CD4-positive, alpha-beta T cell treated with Interleukin-2 at 100 ng/mL for 4 hours (primary cell): ENCODE measurements around the gene PCNX3.

ENCODE experiments used
- DNase-seq: peaks from one replicate; pipeline ENCODE4 v3.0.0-alpha.2; 2020; ENCODE audit warnings: low spot score

PCNX3 gene

DNA sequence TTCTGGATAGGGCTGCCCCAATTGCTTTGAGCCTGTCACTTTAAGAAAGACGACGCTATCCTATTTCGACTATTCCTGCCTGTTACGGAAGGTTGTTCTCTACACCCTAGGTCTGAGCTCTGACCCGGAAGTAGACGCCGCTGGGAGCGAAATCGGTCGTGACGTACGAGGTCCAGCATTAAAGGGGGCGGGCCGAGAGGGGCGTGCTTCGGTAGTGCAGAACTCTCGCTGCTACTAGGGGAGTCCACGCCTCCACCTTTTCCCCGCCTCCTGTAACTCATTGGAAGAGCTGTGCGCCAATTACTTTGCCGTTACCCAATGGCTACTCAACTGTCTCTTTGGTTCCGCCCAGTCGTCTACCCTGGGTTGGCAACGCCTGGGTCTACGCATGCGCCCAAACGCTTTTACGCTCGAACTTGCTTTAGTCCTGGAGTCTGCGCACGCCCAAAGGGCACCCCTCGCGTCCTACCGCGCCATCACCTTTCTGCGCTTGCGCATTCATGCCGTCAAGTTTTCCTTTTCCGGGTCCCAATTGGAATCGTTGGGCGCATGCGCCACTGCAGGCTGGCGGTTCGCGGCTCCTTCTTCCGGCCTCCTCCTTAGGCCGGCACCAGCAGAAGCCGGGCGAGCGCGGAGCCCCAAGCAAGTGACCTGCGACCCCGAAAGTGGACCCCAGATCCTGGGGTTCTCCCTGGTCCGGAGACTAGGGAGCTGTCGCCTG is at the start of gene PCNX3:
Gene PCNX3 (plus strand): TSS at position 548 of the 721 bp plus-strand sequence. CDS start 536 bp downstream, outside the sequence.
- peak; percentile 100 for DNase-seq

DNA sequence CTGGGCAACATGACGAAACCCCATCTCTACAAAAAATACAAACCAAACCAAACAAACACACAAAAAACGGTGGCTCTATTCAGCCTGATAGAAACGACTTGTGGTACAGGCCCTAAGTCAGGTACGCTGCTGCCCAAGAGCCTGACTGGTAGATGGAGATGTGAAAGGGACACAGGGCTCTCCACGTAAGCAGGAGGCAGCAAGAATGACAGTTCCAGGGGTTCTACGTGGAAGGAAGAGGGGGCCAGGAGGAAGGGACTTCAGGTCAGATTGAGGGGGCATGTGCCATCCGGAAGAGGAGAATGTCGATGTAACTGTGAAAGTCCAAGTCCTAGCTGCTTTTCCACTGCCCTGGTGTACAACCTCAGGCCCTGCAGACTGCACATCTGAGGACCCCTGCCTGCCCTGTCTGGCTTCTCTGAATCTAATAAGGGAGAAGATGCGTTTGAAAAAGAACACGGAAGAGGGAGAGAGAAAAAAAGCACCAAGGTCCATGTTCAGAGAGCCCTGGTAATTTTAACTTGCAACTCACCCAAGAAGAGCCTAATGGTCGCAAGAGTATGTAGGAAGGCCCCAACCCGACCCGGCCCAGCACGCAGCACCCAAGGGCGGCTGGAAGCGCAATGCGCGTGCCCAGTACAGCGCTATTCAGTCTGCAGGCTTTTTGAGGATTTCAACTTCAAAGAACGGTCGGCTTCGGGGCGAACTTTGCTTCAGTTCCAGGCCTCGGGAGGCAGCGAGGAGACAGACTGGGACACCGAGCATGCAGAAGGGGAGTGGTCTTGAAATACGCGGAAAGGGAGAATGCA is 46.2 kb upstream of the PCNX3 start:
- no peak for DNase-seq

DNA sequence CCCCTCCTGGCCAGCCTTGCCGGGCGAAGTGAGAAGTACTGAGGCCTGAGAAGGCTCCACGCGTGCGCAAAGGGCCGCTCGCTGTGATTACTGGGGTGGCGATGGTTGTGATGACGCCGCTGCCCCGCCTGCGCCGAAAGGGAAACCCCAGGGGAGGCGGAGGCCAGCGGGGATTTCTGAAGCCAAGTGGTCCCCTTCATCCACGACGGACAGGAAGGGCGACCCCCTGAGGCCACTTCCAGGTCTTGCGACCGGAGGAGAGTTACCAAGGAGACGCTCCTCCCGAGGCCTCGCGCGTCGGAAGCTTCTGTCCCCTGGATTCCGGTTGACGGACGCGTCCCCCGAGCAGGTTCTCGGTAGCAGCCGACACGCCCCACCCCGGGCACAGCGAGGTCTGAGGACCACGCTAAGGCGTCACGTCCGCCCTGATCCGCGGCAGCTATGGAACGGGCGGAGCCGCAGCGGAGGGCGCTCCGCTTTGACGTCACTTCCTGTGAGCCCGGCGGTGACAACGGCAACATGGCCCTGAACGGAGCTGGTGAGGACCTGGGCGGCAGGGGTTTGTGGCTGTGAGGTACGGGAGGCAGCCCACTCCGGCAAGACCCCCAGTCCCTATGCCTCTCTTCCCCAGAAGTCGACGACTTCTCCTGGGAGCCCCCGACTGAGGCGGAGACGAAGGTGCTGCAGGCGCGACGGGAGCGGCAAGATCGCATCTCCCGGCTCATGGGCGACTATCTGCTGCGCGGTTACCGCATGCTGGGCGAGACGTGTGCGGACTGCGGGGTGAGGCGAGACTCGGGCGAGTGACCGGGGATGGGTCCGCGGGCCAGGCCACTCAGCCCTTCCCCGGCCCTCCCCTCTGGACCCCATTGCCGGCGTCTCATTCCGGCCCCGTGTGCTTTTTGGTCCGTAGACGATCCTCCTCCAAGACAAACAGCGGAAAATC is 45.3 kb upstream of the PCNX3 start, which contains the start of gene ZNRD2:
Gene ZNRD2 (plus strand): TSS at position 505 of the 946 bp plus-strand sequence. CDS start 15 bp downstream, at position 520.
- DNase-seq, result peak; percentile 98

DNA sequence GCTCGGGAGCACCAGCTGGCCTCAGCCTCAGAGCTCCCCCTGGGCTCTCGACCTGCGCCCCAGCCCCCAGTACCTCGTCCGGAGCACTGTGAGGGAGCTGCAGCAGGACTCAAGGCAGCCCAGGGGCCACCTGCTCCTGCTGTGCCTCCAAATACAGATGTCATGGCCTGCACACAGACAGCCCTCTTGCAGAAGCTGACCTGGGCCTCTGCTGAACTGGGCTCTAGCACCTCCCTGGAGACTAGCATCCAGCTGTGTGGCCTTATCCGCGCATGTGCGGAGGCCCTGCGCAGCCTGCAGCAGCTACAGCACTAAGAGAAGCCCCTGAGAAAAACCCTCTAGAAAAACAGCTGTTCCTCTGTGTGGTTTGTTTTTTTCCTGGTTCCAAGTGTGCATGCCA is 44.2 kb upstream of the PCNX3 start:
- DNase-seq, result no peak

DNA sequence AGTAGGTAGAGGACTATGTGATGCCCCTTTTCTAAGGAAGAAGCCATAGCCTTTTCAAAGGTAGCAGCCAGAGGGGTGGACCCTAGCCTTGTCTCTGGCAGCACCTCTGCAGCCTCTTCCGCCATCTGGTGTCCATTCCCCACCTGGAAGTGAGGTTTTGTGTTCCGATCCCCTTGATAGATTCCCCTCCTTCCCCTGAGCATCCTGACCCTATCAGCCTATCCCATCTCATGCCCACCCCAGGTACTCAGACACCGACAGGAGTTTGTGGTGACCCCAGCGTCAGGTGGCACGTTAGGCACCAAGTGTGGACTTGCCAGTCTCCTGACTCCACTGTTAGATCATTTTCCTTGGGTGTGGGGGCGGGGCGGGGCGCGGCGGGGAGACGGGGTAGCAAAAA is 43.6 kb upstream of the PCNX3 start:
- DNase-seq, result no peak

DNA sequence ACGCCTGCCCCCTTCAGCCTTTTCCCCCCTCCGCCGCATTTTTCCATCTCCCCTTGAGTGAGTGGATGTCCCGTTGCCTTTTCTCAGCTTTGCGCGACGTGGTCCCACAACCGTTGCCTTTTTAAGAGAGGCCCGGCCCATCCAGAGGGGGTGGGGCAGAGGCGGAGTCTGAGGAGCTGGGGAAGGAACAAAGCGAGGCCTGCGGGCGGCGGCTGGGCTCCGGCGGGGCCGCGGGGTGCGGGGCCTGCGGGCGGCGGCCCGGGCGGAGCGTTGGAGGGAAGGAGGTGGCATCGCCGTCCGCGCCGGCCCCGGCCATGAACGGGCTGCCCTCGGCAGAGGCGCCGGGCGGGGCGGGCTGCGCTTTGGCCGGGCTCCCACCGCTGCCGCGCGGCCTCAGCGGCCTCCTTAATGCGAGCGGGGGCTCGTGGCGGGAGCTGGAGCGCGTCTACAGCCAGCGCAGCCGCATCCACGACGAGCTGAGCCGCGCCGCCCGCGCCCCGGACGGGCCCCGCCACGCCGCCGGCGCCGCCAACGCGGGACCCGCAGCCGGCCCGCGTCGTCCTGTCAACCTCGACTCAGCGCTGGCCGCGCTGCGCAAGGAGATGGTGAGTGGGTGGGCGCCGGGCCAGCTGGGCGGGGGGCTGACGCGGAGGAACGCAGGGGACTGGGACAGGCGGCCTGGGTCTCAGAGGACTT is 43.1 kb upstream of the PCNX3 start, which contains the start of gene FAM89B:
Gene FAM89B (plus strand): TSS at position 183 of the 696 bp plus-strand sequence. CDS start 132 bp downstream, at position 315.
- peak; percentile 88 for DNase-seq

DNA sequence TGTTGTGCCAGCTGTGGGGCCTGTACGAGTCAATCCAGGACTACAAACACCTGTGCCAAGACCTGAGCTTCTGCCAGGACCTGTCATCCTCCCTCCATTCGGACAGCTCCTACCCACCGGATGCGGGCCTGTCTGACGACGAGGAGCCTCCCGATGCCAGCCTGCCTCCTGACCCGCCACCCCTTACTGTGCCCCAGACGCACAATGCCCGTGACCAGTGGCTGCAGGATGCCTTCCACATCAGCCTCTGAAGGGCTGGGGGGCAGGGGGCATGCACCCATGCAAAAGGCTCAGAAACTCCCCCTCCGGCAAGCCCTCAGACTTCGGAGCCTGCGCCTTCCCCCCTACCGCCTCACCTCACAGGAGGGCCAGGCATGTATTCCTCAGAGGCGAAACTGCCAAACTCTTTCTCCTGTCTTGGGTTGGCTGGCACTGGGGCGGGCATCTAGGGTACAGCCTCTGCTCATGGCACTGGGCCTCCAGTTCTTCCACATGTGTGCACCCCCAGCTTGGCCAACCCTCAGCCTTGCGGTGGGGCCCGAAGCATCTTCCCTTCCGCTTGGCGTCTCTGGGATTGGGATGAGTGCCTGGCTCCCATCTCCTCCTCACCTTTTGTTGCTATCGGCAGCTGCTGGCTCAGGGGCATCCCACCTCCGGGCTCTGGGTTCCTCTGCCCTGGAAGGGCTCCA is 42.0 kb upstream of the PCNX3 start:
- no peak for DNase-seq

DNA sequence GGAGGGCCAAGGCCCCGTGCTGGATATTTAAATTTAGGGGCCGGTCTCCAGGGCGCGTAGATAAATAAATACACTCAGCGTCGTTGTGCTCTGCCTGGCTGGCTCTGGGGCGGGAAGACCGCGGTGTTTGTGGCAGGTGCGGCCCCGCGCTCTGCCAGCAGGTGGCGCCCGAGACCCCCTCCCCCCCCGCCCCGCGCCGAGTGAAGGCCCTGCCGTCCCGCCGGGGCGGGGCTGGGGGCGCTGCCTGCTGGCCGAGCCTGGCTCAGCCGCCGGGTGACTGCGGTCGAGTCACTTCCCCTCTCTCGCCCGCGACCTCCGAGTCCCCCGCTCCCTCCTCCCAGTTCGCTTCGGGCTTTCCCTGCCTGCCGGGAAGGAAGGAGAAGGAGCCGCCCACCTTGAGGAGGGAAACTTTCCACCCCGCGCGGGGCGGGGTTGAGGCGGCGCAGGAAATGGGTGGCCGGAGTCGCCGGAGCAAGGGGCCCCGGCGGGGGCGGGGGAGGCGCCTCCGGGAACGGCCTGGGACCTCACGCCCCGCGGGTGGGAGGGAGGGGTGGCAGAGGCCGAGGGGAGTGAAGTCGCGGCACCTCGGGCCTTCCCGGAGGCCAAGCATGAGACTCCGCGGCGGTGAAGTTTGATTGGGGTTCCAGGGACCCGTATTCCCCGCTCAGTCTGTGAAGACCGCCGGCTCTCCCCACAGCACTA is 41.3 kb upstream of the PCNX3 start:
- peak; percentile 87 for DNase-seq

DNA sequence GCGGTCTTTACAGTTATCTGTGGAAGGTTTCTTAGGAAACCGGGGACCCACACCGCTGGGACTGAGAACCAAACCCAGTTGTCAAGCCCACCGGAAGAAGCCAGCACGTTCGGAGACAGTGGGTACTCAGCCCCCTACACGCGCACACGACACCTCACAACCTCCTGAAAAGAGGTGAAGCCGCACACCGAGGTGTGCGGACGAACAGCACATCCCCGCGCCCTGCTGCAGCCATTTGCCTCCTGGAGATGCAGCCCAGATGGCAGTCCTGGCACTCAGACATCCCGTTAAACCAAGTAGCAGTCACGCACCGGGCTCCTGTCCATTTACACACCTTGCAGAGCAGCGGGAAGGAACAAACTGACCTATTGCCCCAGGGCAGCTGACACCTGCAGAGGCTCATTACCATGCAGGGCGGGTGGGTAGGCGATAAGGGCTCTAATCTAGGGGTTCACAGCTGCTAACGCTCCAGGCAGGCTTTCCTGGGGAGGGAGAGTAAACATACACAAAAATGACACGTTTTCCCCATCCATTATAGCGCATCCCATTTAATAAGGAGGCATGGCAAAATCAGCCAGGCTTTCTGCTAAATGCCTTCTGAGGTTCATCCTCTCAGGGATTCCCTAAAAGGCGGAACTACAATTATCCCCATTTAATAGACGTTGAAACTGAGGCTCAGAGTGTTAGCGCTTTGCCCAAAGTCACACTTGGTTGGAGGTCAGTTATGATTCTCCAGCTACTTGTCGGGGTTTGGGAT is 40.6 kb upstream of the PCNX3 start:
- DNase-seq, result peak; percentile 16

DNA sequence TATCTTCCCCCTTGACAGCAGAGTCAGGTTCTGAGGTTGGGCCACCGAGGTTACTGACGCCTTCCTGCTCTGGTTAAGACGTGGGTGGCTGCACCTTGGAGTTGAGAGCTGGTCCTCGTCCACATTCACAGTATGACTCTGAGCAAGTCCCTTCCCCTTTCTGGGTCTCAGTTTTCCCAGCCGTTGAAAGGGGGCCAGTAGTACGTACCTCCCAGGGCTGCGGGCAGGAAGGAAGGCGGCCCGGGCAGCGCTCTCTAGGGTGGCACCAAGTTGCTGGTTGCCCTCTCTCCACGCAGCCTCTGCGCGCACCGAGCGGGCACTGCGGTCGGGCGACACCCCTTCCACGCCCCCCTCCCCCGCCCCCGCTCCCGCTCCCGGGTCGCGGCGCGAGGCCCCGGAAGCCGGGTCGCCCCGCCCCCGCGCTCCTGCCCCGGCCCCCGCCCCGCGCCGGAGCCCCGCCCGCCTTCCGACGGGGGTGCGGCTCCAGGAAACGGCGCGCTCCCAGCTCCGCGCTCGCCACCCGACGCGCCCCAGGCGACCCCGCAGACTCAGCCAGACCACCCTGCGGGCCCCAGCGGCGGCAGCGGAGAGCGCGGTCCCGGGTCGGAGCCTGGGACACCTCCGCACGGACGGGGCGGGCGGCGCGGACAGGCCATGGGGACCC is 39.9 kb upstream of the PCNX3 start, which contains the start of gene EHBP1L1:
Gene EHBP1L1 (plus strand): TSS at position 486 of the 664 bp plus-strand sequence. CDS start 250 bp downstream, outside the sequence.
- peak; percentile 79 for DNase-seq

DNA sequence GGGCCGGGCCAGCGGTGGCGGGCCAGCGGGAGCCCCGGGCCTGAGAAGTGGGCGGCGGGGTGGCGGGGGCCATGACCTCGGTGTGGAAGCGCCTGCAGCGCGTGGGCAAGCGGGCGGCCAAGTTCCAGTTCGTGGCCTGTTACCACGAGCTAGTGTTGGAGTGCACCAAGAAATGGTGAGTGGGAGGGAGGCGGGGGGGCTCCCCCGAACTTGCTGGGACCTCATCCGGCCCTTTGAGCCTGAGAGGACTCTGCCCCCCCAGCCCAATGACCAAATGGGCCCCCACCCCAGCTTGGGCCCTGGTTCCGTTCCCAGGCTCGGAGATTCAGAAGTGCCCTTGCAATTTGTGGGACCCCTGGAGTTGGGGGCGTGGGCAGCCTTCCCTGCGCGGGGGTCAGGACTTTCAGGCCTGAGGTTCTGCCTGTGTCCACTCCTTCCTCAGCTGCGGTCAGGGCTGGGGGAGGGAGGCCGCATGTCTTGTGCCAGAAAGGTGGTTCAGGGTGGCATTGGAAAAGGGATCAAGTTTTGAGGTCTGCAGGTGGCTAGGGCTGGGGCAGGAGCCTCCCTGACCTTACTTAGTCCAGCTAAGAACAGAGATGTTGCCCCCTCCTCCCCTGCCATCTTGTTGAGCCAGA is 39.2 kb upstream of the PCNX3 start:
- no peak for DNase-seq

DNA sequence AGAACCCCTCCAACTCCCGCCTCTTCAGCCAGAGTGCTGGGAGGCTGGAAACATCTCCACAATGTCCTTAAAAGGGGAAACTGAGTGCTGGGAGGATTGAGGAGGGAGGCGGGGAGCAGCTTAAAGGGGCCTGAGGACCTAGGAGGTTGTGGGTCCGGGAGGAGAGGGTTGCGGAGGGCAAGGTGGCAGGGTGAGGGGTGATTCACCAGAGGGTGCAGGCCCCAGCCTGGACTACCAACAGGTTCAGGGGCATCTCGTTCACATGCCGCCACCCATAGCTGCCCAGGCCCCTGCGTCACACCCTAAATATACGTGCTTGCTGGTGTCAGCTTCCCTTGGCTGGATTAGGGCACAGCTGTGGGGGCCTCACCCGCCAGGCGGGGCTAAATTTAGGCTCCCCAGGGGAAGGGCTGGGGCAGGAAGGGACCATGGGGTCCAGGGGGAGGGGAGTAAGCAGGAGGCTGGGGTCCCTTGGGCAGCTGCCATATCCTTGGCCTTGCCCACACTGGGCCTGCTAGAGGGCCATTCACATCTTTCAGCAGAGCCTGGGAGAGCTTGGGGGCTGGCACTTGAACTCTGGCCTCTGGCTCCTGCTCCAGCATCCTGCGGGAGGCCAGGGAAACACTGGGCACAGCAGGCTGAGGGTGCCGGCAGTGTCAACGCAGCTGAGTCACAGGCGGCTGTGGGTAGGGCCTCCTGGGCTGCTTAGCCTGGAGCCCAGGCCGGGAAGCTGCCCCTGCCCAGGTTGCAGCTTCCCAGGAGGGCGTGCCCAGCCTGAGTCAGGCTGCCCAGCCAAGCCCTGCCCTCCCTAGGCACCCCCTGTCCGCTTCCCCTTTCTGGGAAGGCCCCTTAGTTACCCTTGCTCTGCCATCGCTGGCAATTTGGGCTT is 38.5 kb upstream of the PCNX3 start:
- peak; percentile 39 for DNase-seq

DNA sequence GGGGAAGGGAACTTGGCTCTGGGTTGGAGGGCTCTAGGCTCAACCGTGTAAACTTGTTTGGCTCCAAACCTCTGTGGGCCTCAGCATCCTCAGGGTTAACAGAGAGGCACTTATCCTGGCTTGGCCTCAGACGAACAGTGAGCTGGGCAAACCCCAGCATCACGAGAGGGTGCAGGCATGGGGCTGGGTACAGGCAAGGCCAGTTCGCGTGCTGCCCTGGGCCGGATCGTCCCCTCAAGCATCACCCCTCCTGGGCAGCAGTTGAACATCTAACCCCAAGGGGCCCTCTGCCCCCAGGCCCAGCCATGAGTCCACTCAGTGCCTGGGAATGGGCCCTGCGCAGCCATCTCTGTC is 37.8 kb upstream of the PCNX3 start:
- DNase-seq, result no peak

DNA sequence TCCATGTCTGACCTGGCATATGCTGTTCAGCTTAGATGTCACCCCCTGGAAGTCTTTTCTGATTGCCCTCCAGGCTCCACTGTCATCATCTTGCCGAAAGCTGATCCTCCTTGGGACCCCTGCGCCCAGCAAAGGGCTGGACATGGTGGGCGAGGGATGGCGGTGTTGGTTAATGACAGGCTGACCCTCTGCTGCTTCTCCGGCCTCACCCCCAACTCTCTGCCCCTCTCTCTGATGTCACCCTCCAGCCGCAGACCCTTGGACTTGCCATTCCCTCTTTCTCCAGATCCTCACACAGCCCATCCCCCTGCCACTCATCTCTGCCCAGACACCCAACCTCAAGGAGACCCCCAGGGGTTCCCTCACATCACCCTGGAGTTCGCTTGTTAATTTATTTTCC is 37.4 kb upstream of the PCNX3 start:
- no peak for DNase-seq

DNA sequence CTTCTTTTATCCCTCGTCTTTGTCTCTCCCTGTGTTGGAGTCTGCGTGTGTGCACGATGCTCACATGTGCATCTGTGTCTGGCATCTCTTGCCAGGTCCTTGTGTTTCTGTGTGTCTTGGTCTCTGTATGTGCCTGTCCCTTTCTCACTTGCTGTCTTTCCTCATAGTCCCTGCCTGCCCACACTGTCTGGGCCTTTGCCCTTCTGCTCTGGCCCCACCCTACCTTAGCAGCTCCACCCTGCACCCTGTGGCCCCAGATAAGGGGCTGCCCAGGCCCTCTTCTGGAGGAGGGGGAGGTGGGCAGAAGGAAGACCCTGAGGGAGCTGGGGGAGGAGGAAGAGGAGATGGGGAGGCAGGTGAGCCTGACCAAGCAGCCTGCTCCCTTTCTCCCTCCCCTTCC is 36.9 kb upstream of the PCNX3 start:
- no peak for DNase-seq

DNA sequence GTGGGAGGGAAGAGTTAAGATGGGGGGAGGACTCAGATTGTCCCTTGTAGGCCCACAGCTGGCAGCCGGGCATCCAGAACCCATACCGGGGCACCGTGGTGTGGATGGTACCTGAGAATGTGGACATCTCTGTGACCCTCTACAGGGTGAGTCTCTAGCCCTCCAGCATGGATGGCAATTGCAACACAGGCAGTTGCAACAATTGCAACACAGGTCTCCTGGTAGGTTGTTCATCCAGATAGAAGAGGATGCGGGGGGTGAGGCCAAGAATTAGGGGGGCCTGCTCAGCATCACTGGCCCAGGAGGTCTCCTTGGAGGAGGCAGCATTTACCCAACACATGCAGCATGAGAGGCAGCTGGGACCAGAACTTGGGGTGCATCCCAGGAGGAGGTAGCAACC is 36.3 kb upstream of the PCNX3 start:
- no peak for DNase-seq

DNA sequence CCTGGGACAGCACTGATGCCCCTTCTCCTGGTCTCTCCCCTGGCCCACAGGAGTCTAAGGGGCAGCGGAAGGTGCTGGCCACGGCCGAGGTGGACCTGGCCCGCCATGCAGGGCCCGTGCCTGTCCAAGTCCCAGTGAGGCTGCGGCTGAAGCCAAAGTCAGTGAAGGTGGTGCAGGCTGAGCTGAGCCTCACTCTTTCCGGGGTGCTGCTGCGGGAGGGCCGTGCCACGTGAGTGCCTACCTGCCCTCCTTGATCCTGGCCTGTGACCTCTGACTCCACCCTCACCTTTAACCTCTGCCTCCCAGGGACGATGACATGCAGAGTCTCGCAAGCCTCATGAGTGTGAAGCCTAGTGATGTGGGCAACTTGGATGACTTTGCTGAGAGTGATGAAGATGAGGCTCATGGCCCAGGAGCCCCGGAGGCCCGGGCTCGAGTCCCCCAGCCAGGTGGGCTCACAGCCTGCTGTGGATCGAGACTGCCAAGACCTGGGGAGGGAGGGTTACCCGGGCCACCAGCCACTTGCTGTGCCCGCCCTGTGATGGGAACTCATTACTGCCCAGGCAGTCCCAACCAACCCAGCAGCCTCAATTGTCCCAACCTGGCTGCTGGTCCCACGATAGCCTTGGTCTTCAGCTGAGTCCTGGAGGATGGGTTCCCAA is 35.4 kb upstream of the PCNX3 start:
- DNase-seq, result no peak
